ENCODE data around the gene ZNF862. TPM values are rescaled to one million over a fixed set of nuclear protein-coding genes. Genes with fewer than 3 reads are reported as not detected.

The ZNF862 gene
- total and polyA plus RNA-seq, 4 experiments from 2014 or later = 9.8 to 88.6 (median 47.4) TPM

DNA sequence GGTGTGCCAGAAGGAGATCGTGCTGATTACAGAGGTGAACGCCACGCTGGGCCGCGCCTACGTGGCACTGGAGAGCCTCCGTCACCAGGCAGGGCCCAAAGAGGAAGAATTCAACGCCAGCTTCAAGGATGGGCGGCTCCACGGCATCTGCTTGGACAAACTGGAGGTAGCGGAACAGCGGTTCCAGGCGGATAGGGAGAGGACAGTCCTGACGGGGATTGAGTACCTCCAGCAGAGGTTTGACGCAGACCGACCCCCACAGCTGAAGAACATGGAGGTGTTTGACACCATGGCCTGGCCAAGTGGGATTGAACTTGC lies 23.5 kb downstream of the ZNF862 start:
- no peaks in the 10 kb centered on the region for H3K9me3 Mint-ChIP-seq
- H3K27ac ChIP-seq (ENCODE audit: low read depth, low read length) = no peak overlapping the region
- peaks cover 64% of the 10 kb centered on the region for H3K4me1 ChIP-seq (ENCODE audit: insufficient read depth, low read length)
- H3K27me3 ChIP-seq (ENCODE audit: insufficient read depth, low read length) = no peaks in the 10 kb centered on the region
- ChIA-PET POLR2A (ENCODE audit: partially characterized antibody) (interaction anchor here (0.6 to 2.9 kb wide), 3 partner anchors 9 to 90 kb away, joined by 4 to 33 read pairs (median 12); partner anchors contain the start of gene ZNF862), CTCF (ENCODE audit: partially characterized antibody) (interaction anchor here (1.2 to 2.6 kb wide), 4 partner anchors 10 to 21 kb away, joined by 3 to 12 read pairs (median 9); no protein-coding TSS in a partner anchor)
- no peaks in the 10 kb centered on the region for H3K27me3 Mint-ChIP-seq
- DNase-seq = no peak
- H3K4me3 Mint-ChIP-seq = no peak overlapping the region
- peak overlapping the region in 1 of 7 donors; percentile 63 for H3K27ac Mint-ChIP-seq
- no peaks in the 10 kb centered on the region for H3K9me3 ChIP-seq (ENCODE audit: control insufficient read depth in 1 of 2, low read length in 2 of 2)
- no peak overlapping the region for H3K4me3 ChIP-seq (ENCODE audit: low read length in 2 of 2)
- intact Hi-C loops (cut with micrococcal nuclease) = no loop called here
- H3K36me3 ChIP-seq (ENCODE audit: insufficient read depth, low read length) = peaks cover 12% of the 10 kb centered on the region
- H3K36me3 Mint-ChIP-seq = peaks cover 34 to 43% of the 10 kb centered on the region in 2 donors
- peaks cover 32 to 62% (median 48%) of the 10 kb centered on the region in 4 donors for H3K4me1 Mint-ChIP-seq

DNA sequence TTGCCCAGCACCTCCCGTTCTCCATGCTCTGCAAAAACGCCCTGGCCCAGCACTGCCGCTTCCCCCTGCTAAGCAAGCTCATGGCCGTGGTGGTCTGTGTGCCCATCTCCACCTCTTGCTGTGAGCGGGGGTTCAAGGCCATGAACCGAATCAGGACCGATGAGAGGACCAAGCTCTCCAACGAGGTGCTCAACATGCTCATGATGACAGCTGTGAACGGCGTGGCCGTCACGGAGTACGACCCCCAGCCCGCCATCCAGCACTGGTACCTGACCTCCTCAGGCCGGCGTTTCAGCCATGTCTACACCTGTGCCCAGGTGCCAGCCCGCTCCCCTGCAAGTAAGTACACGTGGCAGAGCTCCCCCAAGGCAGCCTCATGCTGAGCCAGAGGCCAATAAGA lies 24.0 kb downstream of the ZNF862 start:
- POLR2A ChIA-PET (ENCODE audit: partially characterized antibody) = interaction anchor here (2.7 to 2.9 kb wide), 2 partner anchors 9 to 23 kb away, joined by 12 to 33 read pairs; partner anchors contain the start of gene ZNF862
- no peaks in the 10 kb centered on the region for H3K9me3 Mint-ChIP-seq
- DNase-seq = no peak
- Histone ChIP-seq H3K4me1 (ENCODE audit: insufficient read depth, low read length) (peaks cover 64% of the 10 kb centered on the region), H3K27me3 (ENCODE audit: insufficient read depth, low read length) (no peaks in the 10 kb centered on the region), H3K27ac (ENCODE audit: low read depth, low read length) (no peak overlapping the region), H3K9me3 (ENCODE audit: control insufficient read depth in 1 of 2, low read length in 2 of 2) (no peaks in the 10 kb centered on the region), H3K4me3 (ENCODE audit: low read length in 2 of 2) (no peak overlapping the region), H3K36me3 (ENCODE audit: insufficient read depth, low read length) (peaks cover 12% of the 10 kb centered on the region)
- peaks cover 32 to 62% (median 49%) of the 10 kb centered on the region in 4 donors for H3K4me1 Mint-ChIP-seq
- peak overlapping the region in 4 of 7 donors; percentile 6 to 91 (median 30) for H3K27ac Mint-ChIP-seq
- H3K4me3 Mint-ChIP-seq = no peak overlapping the region
- CTCF ChIA-PET (ENCODE audit: partially characterized antibody) = interaction anchor here (2.1 to 2.6 kb wide), 3 partner anchors 9 to 21 kb away, joined by 6 to 12 read pairs (median 12); no protein-coding TSS in a partner anchor
- peaks cover 34 to 43% of the 10 kb centered on the region in 2 donors for H3K36me3 Mint-ChIP-seq
- H3K27me3 Mint-ChIP-seq = no peaks in the 10 kb centered on the region
- intact Hi-C loops (cut with micrococcal nuclease) = no loop called here

DNA sequence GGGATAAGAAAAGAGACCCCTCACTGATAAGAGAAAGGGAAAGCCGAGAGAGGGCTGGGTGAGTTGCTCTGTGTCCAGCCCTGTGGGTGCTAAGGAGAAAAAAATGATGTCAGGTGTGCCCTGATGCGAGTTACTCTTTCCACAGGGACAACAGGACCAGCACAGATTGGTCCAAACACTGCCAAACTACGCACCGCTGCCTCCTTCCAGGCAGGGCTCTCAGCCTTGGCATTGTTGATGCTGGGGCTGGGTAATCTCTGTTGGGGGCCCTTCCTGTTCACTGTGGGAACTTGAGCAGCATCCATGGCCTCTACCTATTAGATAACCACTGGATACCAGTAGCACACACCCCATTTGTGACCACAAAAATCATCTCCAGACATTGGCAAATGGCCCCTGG lies 25.3 kb downstream of the ZNF862 start:
- no peaks in the 10 kb centered on the region for H3K9me3 ChIP-seq (ENCODE audit: control insufficient read depth in 1 of 2, low read length in 2 of 2)
- H3K36me3 ChIP-seq (ENCODE audit: insufficient read depth, low read length) = peaks cover 12% of the 10 kb centered on the region
- Mint-ChIP-seq H3K27me3 (no peaks in the 10 kb centered on the region), H3K36me3 (peaks cover 34 to 43% of the 10 kb centered on the region in 2 donors), H3K9me3 (no peaks in the 10 kb centered on the region), H3K27ac (peak overlapping the region in 6 of 7 donors; percentile 62 to 96 (median 82)), H3K4me1 (peaks cover 36 to 67% (median 56%) of the 10 kb centered on the region in 4 donors), H3K4me3 (peak overlapping the region in 3 of 8 donors; percentile 31 to 46 (median 43))
- DNase-seq = no peak
- peaks cover 69% of the 10 kb centered on the region for H3K4me1 ChIP-seq (ENCODE audit: insufficient read depth, low read length)
- ChIA-PET POLR2A (ENCODE audit: partially characterized antibody) (interaction anchor here (0.6 kb wide), 1 partner anchor 1531 kb away, joined by 3 read pairs; no protein-coding TSS in a partner anchor), CTCF (ENCODE audit: partially characterized antibody) (interaction anchor here (2.5 kb wide), 1 partner anchor 19 kb away, joined by 12 read pairs; no protein-coding TSS in a partner anchor)
- H3K27me3 ChIP-seq (ENCODE audit: insufficient read depth, low read length) = no peaks in the 10 kb centered on the region
- H3K4me3 ChIP-seq (ENCODE audit: low read length in 2 of 2) = no peak overlapping the region
- intact Hi-C loops (cut with micrococcal nuclease) = no loop called here
- H3K27ac ChIP-seq (ENCODE audit: low read depth, low read length) = no peak overlapping the region

DNA sequence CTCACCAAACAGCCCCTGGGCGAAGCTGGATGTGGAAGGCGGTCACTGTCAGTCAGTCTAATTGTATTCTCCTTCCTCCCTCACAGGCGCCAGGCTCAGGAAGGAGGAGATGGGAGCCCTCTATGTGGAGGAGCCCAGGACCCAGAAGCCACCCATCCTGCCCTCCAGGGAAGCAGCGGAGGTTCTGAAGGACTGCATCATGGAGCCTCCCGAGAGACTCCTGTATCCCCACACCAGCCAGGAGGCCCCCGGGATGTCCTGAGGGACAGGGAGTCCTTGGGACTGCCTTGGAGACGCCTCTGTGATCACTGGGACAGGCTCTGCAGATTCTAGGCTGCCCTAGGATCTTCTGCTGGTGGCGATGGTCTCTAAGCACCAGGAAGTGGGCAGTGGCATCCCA lies 25.8 kb downstream of the ZNF862 start:
- no peaks in the 10 kb centered on the region for H3K27me3 Mint-ChIP-seq
- POLR2A ChIA-PET (ENCODE audit: partially characterized antibody) = interaction anchor here (0.6 to 8.6 kb wide), 5 partner anchors 9 to 1531 kb away, joined by 3 to 166 read pairs (median 7); partner anchors contain the start of genes ATP6V0E2 and ZNF862

DNA sequence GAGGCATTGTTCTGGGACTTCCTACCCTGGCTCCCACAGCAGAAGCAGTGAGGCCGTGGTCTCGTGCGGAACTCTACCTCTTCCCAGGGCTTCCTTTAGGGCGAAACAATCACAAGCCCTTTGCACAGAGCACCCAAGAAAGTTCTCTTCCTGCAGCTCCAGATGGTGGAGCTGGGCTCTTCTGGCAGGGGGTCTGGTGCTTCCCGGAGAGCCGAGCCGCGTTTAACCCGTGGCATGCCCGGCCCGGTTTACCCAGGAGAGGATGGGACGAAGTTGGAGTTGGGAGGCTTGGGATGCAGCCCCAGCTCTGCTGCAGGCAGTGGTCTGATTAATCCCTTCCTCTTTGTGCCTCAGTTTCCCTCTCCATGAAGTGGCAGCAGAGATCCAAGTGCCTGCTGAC lies 26.6 kb downstream of the ZNF862 start:
- H3K9me3 ChIP-seq (ENCODE audit: control insufficient read depth in 1 of 2, low read length in 2 of 2) = no peaks in the 10 kb centered on the region
- H3K27ac ChIP-seq (ENCODE audit: low read depth, low read length) = peak overlapping the region; percentile 70
- DNase-seq = no peak
- POLR2A ChIA-PET (ENCODE audit: partially characterized antibody) = interaction anchor here (0.9 to 8.6 kb wide), 10 partner anchors 9 to 149 kb away, joined by 3 to 166 read pairs (median 8); partner anchors contain the start of genes ATP6V0E2 and ZNF862
- intact Hi-C loops (cut with micrococcal nuclease) = loop anchor here (1.0 kb wide), 3 partner anchors 9 to 26 kb away; partner anchors contain the start of genes ATP6V0E2 and ZNF862
- peaks cover 46 to 79% (median 67%) of the 10 kb centered on the region in 4 donors for H3K4me1 Mint-ChIP-seq
- H3K36me3 Mint-ChIP-seq = peaks cover 31 to 37% of the 10 kb centered on the region in 2 donors
- H3K4me3 ChIP-seq (ENCODE audit: low read length in 2 of 2) = no peak overlapping the region
- H3K4me1 ChIP-seq (ENCODE audit: insufficient read depth, low read length) = peaks cover 81% of the 10 kb centered on the region
- H3K4me3 Mint-ChIP-seq = peak overlapping the region in 6 of 8 donors; percentile 60 to 84 (median 78)
- no peaks in the 10 kb centered on the region for H3K9me3 Mint-ChIP-seq
- H3K27me3 ChIP-seq (ENCODE audit: insufficient read depth, low read length) = no peaks in the 10 kb centered on the region
- peaks cover 12% of the 10 kb centered on the region for H3K36me3 ChIP-seq (ENCODE audit: insufficient read depth, low read length)
- H3K27ac Mint-ChIP-seq = peak overlapping the region; percentile 91 to 98 (median 96)
- CTCF ChIA-PET (ENCODE audit: partially characterized antibody) = interaction anchor here (1.2 to 1.7 kb wide), 2 partner anchors 10 to 21 kb away, joined by 3 to 5 read pairs; no protein-coding TSS in a partner anchor
- H3K27me3 Mint-ChIP-seq = no peaks in the 10 kb centered on the region

More for the DNA sequence above, 25.8 kb downstream of the ZNF862 start:
- CTCF ChIA-PET (ENCODE audit: partially characterized antibody) = interaction anchor here (1.2 kb wide), 1 partner anchor 11 kb away, joined by 5 read pairs; no protein-coding TSS in a partner anchor
- no peaks in the 10 kb centered on the region for H3K27me3 ChIP-seq (ENCODE audit: insufficient read depth, low read length)
- Mint-ChIP-seq H3K9me3 (no peaks in the 10 kb centered on the region), H3K36me3 (peaks cover 33 to 42% of the 10 kb centered on the region in 2 donors), H3K4me1 (peaks cover 40 to 72% (median 61%) of the 10 kb centered on the region in 4 donors), H3K27ac (peak overlapping the region; percentile 71 to 96 (median 87)), H3K4me3 (peak overlapping the region in 6 of 8 donors; percentile 33 to 65 (median 42))
- H3K4me3 ChIP-seq (ENCODE audit: low read length in 2 of 2) = no peak overlapping the region
- peaks cover 74% of the 10 kb centered on the region for H3K4me1 ChIP-seq (ENCODE audit: insufficient read depth, low read length)
- no peaks in the 10 kb centered on the region for H3K9me3 ChIP-seq (ENCODE audit: control insufficient read depth in 1 of 2, low read length in 2 of 2)
- DNase-seq = no peak
- peak overlapping the region; percentile 70 for H3K27ac ChIP-seq (ENCODE audit: low read depth, low read length)
- intact Hi-C loops (cut with micrococcal nuclease) = no loop called here
- peaks cover 12% of the 10 kb centered on the region for H3K36me3 ChIP-seq (ENCODE audit: insufficient read depth, low read length)

DNA sequence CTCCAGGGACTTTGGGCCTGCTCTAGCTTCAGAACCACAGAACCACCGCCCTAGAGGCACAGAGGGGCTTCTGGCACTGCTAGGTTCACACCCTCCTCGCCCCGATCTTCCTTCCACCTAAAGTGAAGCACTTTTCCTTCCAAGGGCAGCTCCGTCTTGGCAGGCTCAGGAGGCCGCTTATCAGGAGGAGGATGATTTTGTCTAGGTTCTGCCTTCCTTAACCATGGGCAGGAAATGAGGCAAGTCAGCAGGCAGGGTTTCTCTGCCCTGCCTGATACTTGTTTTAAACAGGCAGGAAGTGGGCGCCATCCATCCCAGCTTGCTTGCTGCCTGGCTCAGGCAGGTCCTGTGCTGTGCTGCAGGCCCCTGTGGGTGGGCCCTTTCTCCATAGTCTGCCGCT lies 27.3 kb downstream of the ZNF862 start:
- peak overlapping the region; percentile 91 to 98 (median 96) for H3K27ac Mint-ChIP-seq
- H3K36me3 ChIP-seq (ENCODE audit: insufficient read depth, low read length) = peaks cover 12% of the 10 kb centered on the region
- H3K9me3 Mint-ChIP-seq = no peaks in the 10 kb centered on the region
- ChIA-PET POLR2A (ENCODE audit: partially characterized antibody) (interaction anchor here (0.9 to 8.6 kb wide), 10 partner anchors 8 to 150 kb away, joined by 3 to 166 read pairs (median 8); partner anchors contain the start of genes ATP6V0E2 and ZNF862), CTCF (ENCODE audit: partially characterized antibody) (interaction anchor here (1.2 to 1.7 kb wide), 3 partner anchors 9 to 20 kb away, joined by 3 to 5 read pairs (median 3); no protein-coding TSS in a partner anchor)
- H3K4me1 Mint-ChIP-seq = peaks cover 52 to 83% (median 73%) of the 10 kb centered on the region in 4 donors
- no peaks in the 10 kb centered on the region for H3K27me3 ChIP-seq (ENCODE audit: insufficient read depth, low read length)
- H3K27me3 Mint-ChIP-seq = no peaks in the 10 kb centered on the region
- H3K9me3 ChIP-seq (ENCODE audit: control insufficient read depth in 1 of 2, low read length in 2 of 2) = no peaks in the 10 kb centered on the region
- peak overlapping the region; percentile 70 for H3K27ac ChIP-seq (ENCODE audit: low read depth, low read length)
- intact Hi-C loops (cut with micrococcal nuclease) = loop anchor here (1.0 kb wide), 3 partner anchors 8 to 27 kb away; partner anchors contain the start of genes ATP6V0E2 and ZNF862
- H3K4me3 ChIP-seq (ENCODE audit: low read length in 2 of 2) = peak overlapping the region in 1 of 2 donors; percentile 11
- peaks cover 25 to 30% of the 10 kb centered on the region in 2 donors for H3K36me3 Mint-ChIP-seq
- DNase-seq = peak; percentile 64 to 78 (median 69)
- peak overlapping the region; percentile 60 to 84 (median 78) for H3K4me3 Mint-ChIP-seq
- H3K4me1 ChIP-seq (ENCODE audit: insufficient read depth, low read length) = peaks cover 88% of the 10 kb centered on the region

Measured in CD4-positive, alpha-beta memory T cell (primary cell).